HCT116 (cell line): ENCODE results near the gene PAQR8. TPM values are rescaled to one million over a fixed set of nuclear protein-coding genes. Genes with fewer than 3 reads are reported as not detected.

Experiments used
- ATAC-seq: fragments of 200-7000 bp; cut with Tn5 transposase; 2 replicates; pipeline ENCODE4 v1.9.1; 2020; ENCODE audit warnings: mild to moderate bottlenecking, moderate library complexity
- BruUV-seq: library from RNA; stranded (reverse); fragments of 400-500 nt; replicated peaks from 2 replicates; lab custom pipeline; 2021; lab: Mats Ljungman, UMichigan
- CTCF ChIA-PET: fragments of 300-600 bp; sonication (Branson Sonifier 250); formaldehyde crosslinking; loops from one replicate; lab custom pipeline; 2021; ENCODE audit warnings: antibody characterized with exemption; lab: Charles Lee
- POLR2A ChIA-PET: fragments of 300-600, 350-600 bp; sonication (Branson Sonifier 250); formaldehyde crosslinking; loops from one replicate; lab custom pipeline; 2021; ENCODE audit warnings: antibody characterized with exemption; lab: Charles Lee
- RAD21 ChIA-PET, 2 experiments: fragments of 300-600 bp; sonication (Branson Sonifier 250); formaldehyde crosslinking; loops; one replicate each; lab custom pipeline; 2023; ENCODE audit warnings: low total read pairs in 2 of 2; ENCODE audit not compliant: uncharacterized antibody in 2 of 2, unreplicated experiment in 2 of 2, low non-redundant PET in 1 of 2; lab: Charles Lee
- DNase-seq: peaks from one replicate; pipeline ENCODE4 v3.0.0-alpha.2; 2010; ENCODE audit warnings: low read depth, low spot score
- H2AFZ ChIP-seq: fragments of 200-600 bp; shearing (Covaris generic), sonication (generic); 2 replicates; pipeline ENCODE4 v1.6.1; 2017; ENCODE audit warnings: low read depth, mixed run types, mixed read lengths, antibody characterized with exemption, low read length; ENCODE audit not compliant: poor library complexity, severe bottlenecking
- H3K27ac ChIP-seq: 2 replicates; pipeline ENCODE4 v1.5.1; 2012; ENCODE audit warnings: low read depth, low read length
- H3K27me3 ChIP-seq: fragments of 200-600 bp; sonication (generic); 2 replicates; pipeline ENCODE4 v1.6.1; 2016; ENCODE audit warnings: mixed run types, low read length, mixed read lengths; ENCODE audit not compliant: insufficient read depth
- H3K36me3 ChIP-seq, 2 experiments: fragments of 200-500 bp in 1 of 2; fragments of 200-600 bp in 1 of 2; sonication (Bioruptor generic) in 1 of 2; sonication (generic) in 1 of 2; 2 replicates each; pipeline versions ENCODE4 v1.5.1 to v1.6.1; 2014 to 2016; ENCODE audit warnings: low read length in 2 of 2, inconsistent platforms in 1 of 2, mixed read lengths in 1 of 2, mixed run types in 1 of 2; ENCODE audit not compliant: insufficient read depth in 2 of 2, control insufficient read depth in 1 of 2
- H3K4me1 ChIP-seq, 2 experiments: fragments of 200-600 bp in 1 of 2; sonication (generic) in 1 of 2; 2 replicates each; pipeline versions ENCODE4 v1.5.1 to v1.6.1; 2012 to 2017; ENCODE audit warnings: low read length in 2 of 2, inconsistent platforms in 1 of 2, mild to moderate bottlenecking in 1 of 2, mixed read lengths in 1 of 2, mixed run types in 1 of 2, moderate library complexity in 1 of 2; ENCODE audit not compliant: insufficient read depth in 2 of 2, control insufficient read depth in 1 of 2
- H3K4me2 ChIP-seq: fragments of 200-600 bp; sonication (generic); 2 replicates; pipeline ENCODE4 v1.6.1; 2017; ENCODE audit warnings: mixed run types, low read length, mixed read lengths
- H3K4me3 ChIP-seq, 2 experiments: fragments of 200-600 bp in 1 of 2; sonication (generic) in 1 of 2; replicated peaks in 1 of 2; 2 replicates each; pipeline ENCODE4 v1.5.1; 2011 to 2016; ENCODE audit warnings: low read length in 2 of 2, control low read depth in 1 of 2, low read depth in 1 of 2, mild to moderate bottlenecking in 1 of 2, mixed read lengths in 1 of 2, mixed run types in 1 of 2
- H3K79me2 ChIP-seq: fragments of 200-600 bp; sonication (generic); 2 replicates; pipeline ENCODE4 v1.6.1; 2017; ENCODE audit warnings: mild to moderate bottlenecking, mixed run types, low read length, moderate library complexity, mixed read lengths; ENCODE audit not compliant: insufficient read depth
- H3K9ac ChIP-seq: fragments of 200-600 bp; sonication (generic); 2 replicates; pipeline ENCODE4 v1.6.1; 2016; ENCODE audit warnings: low read length, mixed read lengths
- H3K9me2 ChIP-seq: fragments of 200-600 bp; sonication (generic), shearing (Covaris generic); 2 replicates; pipeline ENCODE4 v1.6.1; 2017; ENCODE audit warnings: mixed run types, mild to moderate bottlenecking, moderate library complexity; ENCODE audit not compliant: insufficient read depth
- H3K9me3 ChIP-seq, 2 experiments: fragments of 200-500 bp in 1 of 2; fragments of 200-600 bp in 1 of 2; sonication (Bioruptor generic) in 1 of 2; sonication (generic) in 1 of 2; 2 replicates each; pipeline ENCODE4 v1.6.1; 2014 to 2017; ENCODE audit warnings: low read length in 2 of 2, mixed read lengths in 2 of 2, inconsistent platforms in 1 of 2, low read depth in 1 of 2, mild to moderate bottlenecking in 1 of 2, mixed run types in 1 of 2, moderate library complexity in 1 of 2; ENCODE audit not compliant: control insufficient read depth in 1 of 2, insufficient read depth in 1 of 2
- H4K20me1 ChIP-seq: fragments of 200-600 bp; sonication (generic), shearing (Covaris generic); 2 replicates; pipeline ENCODE4 v1.6.1; 2017; ENCODE audit warnings: mixed run types, mild to moderate bottlenecking, moderate library complexity; ENCODE audit not compliant: insufficient read depth
- EGR1 ChIP-seq: IDR thresholded peaks from 2 replicates; pipeline ENCODE4 v1.6.1; 2012; ENCODE audit warnings: low read depth
- EZH2 ChIP-seq: fragments of 200-600 bp; sonication (generic); IDR thresholded peaks from 2 replicates; pipeline ENCODE4 v1.6.1; 2017; ENCODE audit warnings: antibody characterized with exemption, mixed run types
- EZH2phosphoT487 ChIP-seq: fragments of 200-600 bp; IDR thresholded peaks from 2 replicates; pipeline ENCODE4 v1.6.1; 2018; ENCODE audit warnings: antibody characterized with exemption, borderline replicate concordance
- FOSL1 ChIP-seq: IDR thresholded peaks from 2 replicates; pipeline ENCODE4 v1.6.1; 2012; ENCODE audit warnings: low read depth
- POLR2A ChIP-seq: IDR thresholded peaks from 2 replicates; pipeline ENCODE4 v1.7.0; 2011; ENCODE audit warnings: borderline replicate concordance; ENCODE audit not compliant: insufficient read depth, insufficient read length; ENCODE audit errors: extremely low read depth
- POLR2AphosphoS5 ChIP-seq: IDR thresholded peaks from 2 replicates; pipeline ENCODE4 v1.6.1; 2011; ENCODE audit warnings: mild to moderate bottlenecking, low read depth, low read length, moderate library complexity
- RAD21 ChIP-seq: IDR thresholded peaks from 2 replicates; pipeline ENCODE4 v1.6.1; 2012; ENCODE audit warnings: low read depth, mild to moderate bottlenecking
- SIN3A ChIP-seq: IDR thresholded peaks from 2 replicates; pipeline ENCODE4 v1.6.1; 2012; ENCODE audit warnings: low read depth
- SP1 ChIP-seq: IDR thresholded peaks from 2 replicates; pipeline ENCODE4 v1.6.1; 2012; ENCODE audit warnings: low read depth
- YY1 ChIP-seq: IDR thresholded peaks from 2 replicates; pipeline ENCODE4 v1.6.1; 2011; ENCODE audit warnings: low read length, low read depth, moderate library complexity, mild to moderate bottlenecking; ENCODE audit not compliant: insufficient replicate concordance; ENCODE audit errors: extremely low read depth
- ZFX ChIP-seq: fragments of 450-650 bp; IDR thresholded peaks from 2 replicates; pipeline ENCODE4 v1.6.1; 2017
- ZNF274 ChIP-seq: fragments of 200-500 bp; sonication (Bioruptor generic); IDR thresholded peaks from 2 replicates; pipeline ENCODE4 v1.6.1; 2014; ENCODE audit warnings: mild to moderate bottlenecking, low read depth, low read length, inconsistent platforms
- intact Hi-C: fragments of 100-400 bp; cut with micrococcal nuclease; formaldehyde crosslinking; loops from 2 replicates; pipeline ENCODE4 v1.10.0; 2022
- total RNA-seq: library from RNA; stranded (reverse); gene quantifications from one replicate; pipeline ENCODE4 v1.2.1, GENCODE V29; 2021; ENCODE audit not compliant: unreplicated experiment
- TF ChIP-seq, protein P1 (sequence below): IDR thresholded peaks from 2 replicates; pipeline ENCODE4 v1.6.1; 2012; ENCODE audit warnings: low read depth
- TF ChIP-seq, protein P2 (sequence below): IDR thresholded peaks from 2 replicates; pipeline ENCODE4 v1.6.1; 2012

Gene PAQR8
- total RNA-seq, 1 experiment from 2014 or later, result 5.9 TPM

DNA sequence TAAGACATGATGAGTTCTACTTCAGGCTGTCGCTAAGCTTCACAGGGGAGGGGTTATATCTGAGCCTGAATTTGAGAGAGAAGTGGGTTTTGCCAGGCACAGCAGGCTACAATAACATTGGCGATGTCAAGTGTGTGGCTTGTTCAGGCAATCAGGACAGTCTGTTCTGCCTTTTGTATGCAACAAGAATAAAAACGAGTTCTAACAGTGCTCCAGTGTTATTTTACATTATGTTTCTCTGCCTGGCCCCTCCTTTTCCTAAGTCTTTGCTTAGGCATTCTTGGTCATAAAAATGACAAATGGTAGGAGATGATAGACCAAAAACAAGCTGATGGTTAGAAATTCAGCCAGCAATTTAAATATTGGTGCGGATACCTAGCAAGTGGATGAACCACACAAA is 26.8 kb downstream of the PAQR8 start:
- intact Hi-C loops, result no loop called here
- POLR2A ChIA-PET, result no interaction called here
- Histone ChIP-seq H4K20me1 (no peaks in the 10 kb centered on the region), H3K9me2 (no peaks in the 10 kb centered on the region)
- RAD21 ChIA-PET, result no interaction called here
- DNase-seq, result no peak
- TF ChIP-seq RAD21 (no peak), SP1 (no peak), POLR2AphosphoS5 (no peak), ZFX (no peak), FOSL1 (no peak), EZH2 (no peak), POLR2A (no peak), SIN3A (no peak), EZH2phosphoT487 (no peak), ZNF274 (no peak), EGR1 (no peak), YY1 (no peak)
- TF ChIP-seq, protein P1, sequence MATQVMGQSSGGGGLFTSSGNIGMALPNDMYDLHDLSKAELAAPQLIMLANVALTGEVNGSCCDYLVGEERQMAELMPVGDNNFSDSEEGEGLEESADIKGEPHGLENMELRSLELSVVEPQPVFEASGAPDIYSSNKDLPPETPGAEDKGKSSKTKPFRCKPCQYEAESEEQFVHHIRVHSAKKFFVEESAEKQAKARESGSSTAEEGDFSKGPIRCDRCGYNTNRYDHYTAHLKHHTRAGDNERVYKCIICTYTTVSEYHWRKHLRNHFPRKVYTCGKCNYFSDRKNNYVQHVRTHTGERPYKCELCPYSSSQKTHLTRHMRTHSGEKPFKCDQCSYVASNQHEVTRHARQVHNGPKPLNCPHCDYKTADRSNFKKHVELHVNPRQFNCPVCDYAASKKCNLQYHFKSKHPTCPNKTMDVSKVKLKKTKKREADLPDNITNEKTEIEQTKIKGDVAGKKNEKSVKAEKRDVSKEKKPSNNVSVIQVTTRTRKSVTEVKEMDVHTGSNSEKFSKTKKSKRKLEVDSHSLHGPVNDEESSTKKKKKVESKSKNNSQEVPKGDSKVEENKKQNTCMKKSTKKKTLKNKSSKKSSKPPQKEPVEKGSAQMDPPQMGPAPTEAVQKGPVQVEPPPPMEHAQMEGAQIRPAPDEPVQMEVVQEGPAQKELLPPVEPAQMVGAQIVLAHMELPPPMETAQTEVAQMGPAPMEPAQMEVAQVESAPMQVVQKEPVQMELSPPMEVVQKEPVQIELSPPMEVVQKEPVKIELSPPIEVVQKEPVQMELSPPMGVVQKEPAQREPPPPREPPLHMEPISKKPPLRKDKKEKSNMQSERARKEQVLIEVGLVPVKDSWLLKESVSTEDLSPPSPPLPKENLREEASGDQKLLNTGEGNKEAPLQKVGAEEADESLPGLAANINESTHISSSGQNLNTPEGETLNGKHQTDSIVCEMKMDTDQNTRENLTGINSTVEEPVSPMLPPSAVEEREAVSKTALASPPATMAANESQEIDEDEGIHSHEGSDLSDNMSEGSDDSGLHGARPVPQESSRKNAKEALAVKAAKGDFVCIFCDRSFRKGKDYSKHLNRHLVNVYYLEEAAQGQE, result no peak
- TF ChIP-seq, protein P2, sequence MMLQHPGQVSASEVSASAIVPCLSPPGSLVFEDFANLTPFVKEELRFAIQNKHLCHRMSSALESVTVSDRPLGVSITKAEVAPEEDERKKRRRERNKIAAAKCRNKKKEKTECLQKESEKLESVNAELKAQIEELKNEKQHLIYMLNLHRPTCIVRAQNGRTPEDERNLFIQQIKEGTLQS, result no peak
- TF ChIP-seq, all 23 proteins: peak for 0
- no TSS peak for BruUV-seq
- H3K27me3 ChIP-seq, result no peaks in the 10 kb centered on the region
- CTCF ChIA-PET, result no interaction called here
- no peaks in the 10 kb centered on the region for H3K79me2 ChIP-seq
- H3K4me1 ChIP-seq, result peaks cover 25 to 36% of the 10 kb centered on the region in 2 experiments
- peak overlapping the region; percentile 77 for H3K4me2 ChIP-seq
- H3K9me3 ChIP-seq, result peaks cover 0 to 9% of the 10 kb centered on the region in 2 experiments; a peak in 1 of 4 replicates
- H2AFZ ChIP-seq, result no peak overlapping the region
- no peak for ATAC-seq
- H3K9ac ChIP-seq, result no peak overlapping the region
- no peak overlapping the region for H3K4me3 ChIP-seq
- H3K36me3 ChIP-seq, result no peaks in the 10 kb centered on the region
- H3K27ac ChIP-seq, result peak overlapping the region; percentile 54
